HCT116 (cell line): ENCODE data around the gene RUNDC1.

Source experiments
- EZH2phosphoT487 ChIP-seq: fragments of 200-600 bp; IDR thresholded peaks from 2 replicates; pipeline ENCODE4 v1.6.1; 2018; ENCODE audit warnings: antibody characterized with exemption, borderline replicate concordance
- POLR2A ChIP-seq: IDR thresholded peaks from 2 replicates; pipeline ENCODE4 v1.7.0; 2011; ENCODE audit warnings: borderline replicate concordance; ENCODE audit not compliant: insufficient read depth, insufficient read length; ENCODE audit errors: extremely low read depth
- POLR2AphosphoS5 ChIP-seq: IDR thresholded peaks from 2 replicates; pipeline ENCODE4 v1.6.1; 2011; ENCODE audit warnings: mild to moderate bottlenecking, low read depth, low read length, moderate library complexity
- SIN3A ChIP-seq: IDR thresholded peaks from 2 replicates; pipeline ENCODE4 v1.6.1; 2012; ENCODE audit warnings: low read depth
- TF ChIP-seq, protein P1 (sequence below), 3 experiments: fragments of 200-600 bp in 1 of 3; sonication (generic) in 1 of 3; IDR thresholded peaks in 2 of 3; conservative IDR thresholded peaks in 1 of 3; 2 replicates each; pipeline ENCODE4 v1.5.1; 2012 to 2017; ENCODE audit warnings: low read depth in 2 of 3, low read length in 2 of 3, antibody characterized with exemption in 1 of 3, borderline replicate concordance in 1 of 3, control low read depth in 1 of 3, mild to moderate bottlenecking in 1 of 3, mixed read lengths in 1 of 3, mixed run types in 1 of 3, moderate library complexity in 1 of 3; ENCODE audit not compliant: insufficient read depth in 1 of 3

DNA sequence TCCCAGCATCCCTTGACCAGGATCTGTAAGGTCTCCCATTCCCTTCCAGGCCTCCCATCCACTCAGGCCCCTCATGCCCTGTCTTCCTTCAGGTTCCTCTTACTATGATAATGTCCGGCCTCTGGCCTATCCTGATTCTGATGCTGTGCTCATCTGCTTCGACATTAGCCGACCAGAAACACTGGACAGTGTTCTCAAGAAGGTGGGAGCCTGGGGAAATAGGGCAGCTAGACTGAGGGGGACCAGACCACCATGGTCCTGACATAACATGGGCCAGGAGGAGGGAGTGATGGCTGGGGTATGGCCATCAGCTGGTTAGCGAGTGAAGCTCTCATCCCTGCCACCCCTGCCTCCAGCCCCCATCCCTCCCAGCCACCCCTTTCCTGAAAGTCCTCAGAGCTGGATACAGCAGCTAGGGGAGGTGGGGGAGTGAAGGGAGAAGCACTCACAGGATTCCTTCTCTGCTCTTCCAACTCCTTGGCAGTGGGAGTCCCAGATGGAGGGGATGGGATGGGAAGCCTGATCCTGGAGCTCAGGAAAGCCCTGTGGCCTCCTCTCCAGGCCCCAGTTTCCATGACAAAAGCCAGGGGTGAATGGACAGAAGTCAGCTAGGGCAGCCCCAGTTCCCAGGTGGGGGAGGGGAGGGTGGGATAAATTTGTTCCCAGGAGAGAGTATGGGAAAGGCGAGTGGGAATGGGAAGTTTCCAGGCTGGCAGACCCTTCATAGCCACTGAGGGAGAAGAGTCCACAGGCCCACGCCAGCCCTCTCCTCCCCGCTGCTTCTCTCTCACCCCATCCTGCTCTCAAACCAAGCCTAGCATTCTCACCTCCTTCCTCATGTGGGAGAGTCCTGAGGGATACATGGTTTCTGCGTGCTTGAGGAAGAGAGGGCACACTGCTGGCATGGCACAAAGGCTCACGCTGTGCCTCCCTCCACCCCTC lies 47.0 kb downstream of the RUNDC1 start:
- TF ChIP-seq, protein P1, sequence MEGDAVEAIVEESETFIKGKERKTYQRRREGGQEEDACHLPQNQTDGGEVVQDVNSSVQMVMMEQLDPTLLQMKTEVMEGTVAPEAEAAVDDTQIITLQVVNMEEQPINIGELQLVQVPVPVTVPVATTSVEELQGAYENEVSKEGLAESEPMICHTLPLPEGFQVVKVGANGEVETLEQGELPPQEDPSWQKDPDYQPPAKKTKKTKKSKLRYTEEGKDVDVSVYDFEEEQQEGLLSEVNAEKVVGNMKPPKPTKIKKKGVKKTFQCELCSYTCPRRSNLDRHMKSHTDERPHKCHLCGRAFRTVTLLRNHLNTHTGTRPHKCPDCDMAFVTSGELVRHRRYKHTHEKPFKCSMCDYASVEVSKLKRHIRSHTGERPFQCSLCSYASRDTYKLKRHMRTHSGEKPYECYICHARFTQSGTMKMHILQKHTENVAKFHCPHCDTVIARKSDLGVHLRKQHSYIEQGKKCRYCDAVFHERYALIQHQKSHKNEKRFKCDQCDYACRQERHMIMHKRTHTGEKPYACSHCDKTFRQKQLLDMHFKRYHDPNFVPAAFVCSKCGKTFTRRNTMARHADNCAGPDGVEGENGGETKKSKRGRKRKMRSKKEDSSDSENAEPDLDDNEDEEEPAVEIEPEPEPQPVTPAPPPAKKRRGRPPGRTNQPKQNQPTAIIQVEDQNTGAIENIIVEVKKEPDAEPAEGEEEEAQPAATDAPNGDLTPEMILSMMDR (IDR thresholded peaks at IDR 0.05 in 2 of 3, conservative IDR thresholded peaks at IDR 0.05 in 1 of 3; ENCODE audit: borderline replicate concordance in 1 of 3, insufficient read depth in 1 of 3, low read depth in 2 of 3, low read length in 2 of 3) = no peak
- TF ChIP-seq POLR2A (no peak), SIN3A (no peak), POLR2AphosphoS5 (no peak), EZH2phosphoT487 (no peak)
